H1 (cell line): ENCODE results near the gene EPM2A. TPM values are rescaled to one million over a fixed set of nuclear protein-coding genes. Genes with fewer than 3 reads are reported as not detected.

ENCODE experiments used
- CBX5 ChIP-seq: fragments of 300-800, 300-1000 bp; sonication (generic); IDR thresholded peaks from 2 replicates; pipeline ENCODE4 v1.7.1; 2016; ENCODE audit warnings: antibody characterized with exemption, low read length, low read depth
- CEBPB ChIP-seq: IDR thresholded peaks from 2 replicates; pipeline ENCODE4 v1.6.1; 2012; ENCODE audit warnings: low read depth, low read length
- CREB1 ChIP-seq: IDR thresholded peaks from 2 replicates; pipeline ENCODE4 v1.6.1; 2012; ENCODE audit warnings: inconsistent platforms
- CTBP2 ChIP-seq: IDR thresholded peaks from 2 replicates; pipeline ENCODE4 v1.7.0; 2011; ENCODE audit warnings: borderline replicate concordance, mild to moderate bottlenecking, moderate library complexity, mixed read lengths, low read length; ENCODE audit not compliant: insufficient read depth, insufficient read length
- GABPA ChIP-seq: IDR thresholded peaks from 2 replicates; pipeline ENCODE4 v1.6.1; 2011; ENCODE audit warnings: mild to moderate bottlenecking, low read length, moderate library complexity, borderline replicate concordance; ENCODE audit not compliant: insufficient read depth
- HDAC6 ChIP-seq: IDR thresholded peaks from one replicate; pipeline ENCODE4 v1.7.1; 2012; ENCODE audit warnings: low read depth, mild to moderate bottlenecking, inconsistent platforms, low read length, moderate library complexity
- KDM5A ChIP-seq: fragments of 200-600 bp; IDR thresholded peaks from 2 replicates; pipeline ENCODE4 v1.7.1; 2012; ENCODE audit warnings: mild to moderate bottlenecking, low read length, inconsistent platforms, mixed read lengths
- MAFK ChIP-seq: IDR thresholded peaks from 2 replicates; pipeline ENCODE4 v1.6.1; 2012; ENCODE audit warnings: low read depth, mild to moderate bottlenecking, improper control_type of control experiment, low read length
- SP1 ChIP-seq: IDR thresholded peaks from 2 replicates; pipeline ENCODE4 v1.6.1; 2011; ENCODE audit warnings: low read depth, low read length
- SRF ChIP-seq: IDR thresholded peaks from 2 replicates; pipeline ENCODE4 v1.6.1; 2011; ENCODE audit warnings: mild to moderate bottlenecking, low read depth, low read length, moderate library complexity
- ZNF274 ChIP-seq: IDR thresholded peaks from 2 replicates; pipeline ENCODE4 v1.7.0; 2012; ENCODE audit warnings: low read length, borderline replicate concordance; ENCODE audit errors: extremely low read depth
- polyA plus RNA-seq, 7 experiments: library from polyadenylated mRNA; depleted of rRNA in 3 of 7; stranded (reverse) in 5 of 7; unstranded in 2 of 7; fragments of >200 nt in 5 of 7; fragments of 200-250 nt in 2 of 7; gene quantifications; 1 replicate in 5 of 7; 2 replicates in 1 of 7; 4 replicates in 1 of 7; pipeline versions ENCODE4 v1.2.1 to v1.2.3, GENCODE V29; 2011 to 2013; ENCODE audit warnings: missing spikeins in 2 of 7, mixed read lengths in 2 of 7
- total RNA-seq: library from RNA; stranded (reverse); fragmentation: NEBNext Ultra II Directional; extraction: Animal tissue kit (Norgen Biotek cat#: 25700); gene quantifications from 2 replicates; pipeline ENCODE4 v1.2.1, GENCODE V29; 2021
- TF ChIP-seq, protein P1 (sequence below): fragments of 300-600 bp; sonication (generic); IDR thresholded peaks from 2 replicates; pipeline ENCODE4 v1.7.1; 2012; ENCODE audit warnings: low read length, moderate library complexity, mild to moderate bottlenecking, inconsistent platforms; ENCODE audit not compliant: insufficient replicate concordance

EPM2A gene
- total and polyA plus RNA-seq, 2 of the 8 experiments (the other 6 are each of a cell fraction or from before 2014, with no cell fraction given), result 2.3 to 6.2 TPM

GRCh38 chr6:145745861-145746260, 10.5 kb upstream of the EPM2A start (continued):
- TF ChIP-seq, protein P1, sequence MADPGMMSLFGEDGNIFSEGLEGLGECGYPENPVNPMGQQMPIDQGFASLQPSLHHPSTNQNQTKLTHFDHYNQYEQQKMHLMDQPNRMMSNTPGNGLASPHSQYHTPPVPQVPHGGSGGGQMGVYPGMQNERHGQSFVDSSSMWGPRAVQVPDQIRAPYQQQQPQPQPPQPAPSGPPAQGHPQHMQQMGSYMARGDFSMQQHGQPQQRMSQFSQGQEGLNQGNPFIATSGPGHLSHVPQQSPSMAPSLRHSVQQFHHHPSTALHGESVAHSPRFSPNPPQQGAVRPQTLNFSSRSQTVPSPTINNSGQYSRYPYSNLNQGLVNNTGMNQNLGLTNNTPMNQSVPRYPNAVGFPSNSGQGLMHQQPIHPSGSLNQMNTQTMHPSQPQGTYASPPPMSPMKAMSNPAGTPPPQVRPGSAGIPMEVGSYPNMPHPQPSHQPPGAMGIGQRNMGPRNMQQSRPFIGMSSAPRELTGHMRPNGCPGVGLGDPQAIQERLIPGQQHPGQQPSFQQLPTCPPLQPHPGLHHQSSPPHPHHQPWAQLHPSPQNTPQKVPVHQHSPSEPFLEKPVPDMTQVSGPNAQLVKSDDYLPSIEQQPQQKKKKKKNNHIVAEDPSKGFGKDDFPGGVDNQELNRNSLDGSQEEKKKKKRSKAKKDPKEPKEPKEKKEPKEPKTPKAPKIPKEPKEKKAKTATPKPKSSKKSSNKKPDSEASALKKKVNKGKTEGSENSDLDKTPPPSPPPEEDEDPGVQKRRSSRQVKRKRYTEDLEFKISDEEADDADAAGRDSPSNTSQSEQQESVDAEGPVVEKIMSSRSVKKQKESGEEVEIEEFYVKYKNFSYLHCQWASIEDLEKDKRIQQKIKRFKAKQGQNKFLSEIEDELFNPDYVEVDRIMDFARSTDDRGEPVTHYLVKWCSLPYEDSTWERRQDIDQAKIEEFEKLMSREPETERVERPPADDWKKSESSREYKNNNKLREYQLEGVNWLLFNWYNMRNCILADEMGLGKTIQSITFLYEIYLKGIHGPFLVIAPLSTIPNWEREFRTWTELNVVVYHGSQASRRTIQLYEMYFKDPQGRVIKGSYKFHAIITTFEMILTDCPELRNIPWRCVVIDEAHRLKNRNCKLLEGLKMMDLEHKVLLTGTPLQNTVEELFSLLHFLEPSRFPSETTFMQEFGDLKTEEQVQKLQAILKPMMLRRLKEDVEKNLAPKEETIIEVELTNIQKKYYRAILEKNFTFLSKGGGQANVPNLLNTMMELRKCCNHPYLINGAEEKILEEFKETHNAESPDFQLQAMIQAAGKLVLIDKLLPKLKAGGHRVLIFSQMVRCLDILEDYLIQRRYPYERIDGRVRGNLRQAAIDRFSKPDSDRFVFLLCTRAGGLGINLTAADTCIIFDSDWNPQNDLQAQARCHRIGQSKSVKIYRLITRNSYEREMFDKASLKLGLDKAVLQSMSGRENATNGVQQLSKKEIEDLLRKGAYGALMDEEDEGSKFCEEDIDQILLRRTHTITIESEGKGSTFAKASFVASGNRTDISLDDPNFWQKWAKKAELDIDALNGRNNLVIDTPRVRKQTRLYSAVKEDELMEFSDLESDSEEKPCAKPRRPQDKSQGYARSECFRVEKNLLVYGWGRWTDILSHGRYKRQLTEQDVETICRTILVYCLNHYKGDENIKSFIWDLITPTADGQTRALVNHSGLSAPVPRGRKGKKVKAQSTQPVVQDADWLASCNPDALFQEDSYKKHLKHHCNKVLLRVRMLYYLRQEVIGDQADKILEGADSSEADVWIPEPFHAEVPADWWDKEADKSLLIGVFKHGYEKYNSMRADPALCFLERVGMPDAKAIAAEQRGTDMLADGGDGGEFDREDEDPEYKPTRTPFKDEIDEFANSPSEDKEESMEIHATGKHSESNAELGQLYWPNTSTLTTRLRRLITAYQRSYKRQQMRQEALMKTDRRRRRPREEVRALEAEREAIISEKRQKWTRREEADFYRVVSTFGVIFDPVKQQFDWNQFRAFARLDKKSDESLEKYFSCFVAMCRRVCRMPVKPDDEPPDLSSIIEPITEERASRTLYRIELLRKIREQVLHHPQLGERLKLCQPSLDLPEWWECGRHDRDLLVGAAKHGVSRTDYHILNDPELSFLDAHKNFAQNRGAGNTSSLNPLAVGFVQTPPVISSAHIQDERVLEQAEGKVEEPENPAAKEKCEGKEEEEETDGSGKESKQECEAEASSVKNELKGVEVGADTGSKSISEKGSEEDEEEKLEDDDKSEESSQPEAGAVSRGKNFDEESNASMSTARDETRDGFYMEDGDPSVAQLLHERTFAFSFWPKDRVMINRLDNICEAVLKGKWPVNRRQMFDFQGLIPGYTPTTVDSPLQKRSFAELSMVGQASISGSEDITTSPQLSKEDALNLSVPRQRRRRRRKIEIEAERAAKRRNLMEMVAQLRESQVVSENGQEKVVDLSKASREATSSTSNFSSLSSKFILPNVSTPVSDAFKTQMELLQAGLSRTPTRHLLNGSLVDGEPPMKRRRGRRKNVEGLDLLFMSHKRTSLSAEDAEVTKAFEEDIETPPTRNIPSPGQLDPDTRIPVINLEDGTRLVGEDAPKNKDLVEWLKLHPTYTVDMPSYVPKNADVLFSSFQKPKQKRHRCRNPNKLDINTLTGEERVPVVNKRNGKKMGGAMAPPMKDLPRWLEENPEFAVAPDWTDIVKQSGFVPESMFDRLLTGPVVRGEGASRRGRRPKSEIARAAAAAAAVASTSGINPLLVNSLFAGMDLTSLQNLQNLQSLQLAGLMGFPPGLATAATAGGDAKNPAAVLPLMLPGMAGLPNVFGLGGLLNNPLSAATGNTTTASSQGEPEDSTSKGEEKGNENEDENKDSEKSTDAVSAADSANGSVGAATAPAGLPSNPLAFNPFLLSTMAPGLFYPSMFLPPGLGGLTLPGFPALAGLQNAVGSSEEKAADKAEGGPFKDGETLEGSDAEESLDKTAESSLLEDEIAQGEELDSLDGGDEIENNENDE, result no peak
- no peak for TF ChIP-seq CREB1
- TF ChIP-seq SRF, result no peak
- no peak for TF ChIP-seq CTBP2
- TF ChIP-seq ZNF274, result no peak
- TF ChIP-seq GABPA, result no peak
- TF ChIP-seq KDM5A, result no peak
- TF ChIP-seq MAFK, result no peak
- TF ChIP-seq HDAC6, result no peak
- TF ChIP-seq CEBPB, result no peak
- no peak for TF ChIP-seq CBX5
- TF ChIP-seq SP1, result no peak
